Panc1 (cell line): ENCODE measurements around the gene CHEK2. TPM values are rescaled to one million over a fixed set of nuclear protein-coding genes. Genes with fewer than 3 reads are reported as not detected.

Experiments
- ATAC-seq: fragments of 200-7000 bp; cut with Tn5 transposase; 2 replicates; pipeline ENCODE4 v1.9.1; 2020; ENCODE audit warnings: mild to moderate bottlenecking, moderate library complexity
- BruUV-seq: library from RNA; stranded (reverse); fragments of 400-500 nt; replicated peaks from 2 replicates; lab custom pipeline; 2021; lab: Mats Ljungman, UMichigan
- CTCF ChIA-PET: fragments of 300-600 bp; sonication (Branson Sonifier 250); formaldehyde crosslinking; loops from one replicate; lab custom pipeline; 2022; ENCODE audit warnings: antibody characterized with exemption; lab: Charles Lee
- POLR2A ChIA-PET: fragments of 300-600 bp; sonication (Branson Sonifier 250); formaldehyde crosslinking; loops from one replicate; lab custom pipeline; 2022; ENCODE audit warnings: antibody characterized with exemption; lab: Charles Lee
- DNase-seq: peaks from one replicate; pipeline ENCODE4 v3.0.0-alpha.2; 2010; ENCODE audit warnings: low read depth, low spot score
- H3K27ac ChIP-seq: 2 replicates; pipeline ENCODE4 v1.5.1; 2011; ENCODE audit warnings: mild to moderate bottlenecking, low read length, inconsistent platforms
- H3K27me3 ChIP-seq: fragments of 200-500 bp; sonication (Bioruptor generic); 2 replicates; pipeline ENCODE4 v1.6.0; 2014; ENCODE audit warnings: low read length, inconsistent platforms; ENCODE audit not compliant: control insufficient read depth, insufficient read depth
- H3K36me3 ChIP-seq: fragments of 200-500 bp; sonication (Bioruptor generic); 2 replicates; pipeline ENCODE4 v1.5.1; 2014; ENCODE audit warnings: inconsistent platforms, mild to moderate bottlenecking, low read length, moderate library complexity; ENCODE audit not compliant: control insufficient read depth, insufficient read depth
- H3K4me1 ChIP-seq: 2 replicates; pipeline ENCODE4 v1.5.1; 2011; ENCODE audit warnings: inconsistent platforms, mild to moderate bottlenecking, low read length, moderate library complexity; ENCODE audit not compliant: control insufficient read depth, insufficient read depth
- H3K4me3 ChIP-seq, 2 experiments: 2 replicates each; pipeline ENCODE4 v1.5.1; 2011 to 2012; ENCODE audit warnings: low read depth in 2 of 2, low read length in 2 of 2, mild to moderate bottlenecking in 2 of 2, inconsistent platforms in 1 of 2, moderate library complexity in 1 of 2
- H3K9me3 ChIP-seq: fragments of 200-500 bp; sonication (Bioruptor generic); 2 replicates; pipeline ENCODE4 v1.5.1; 2014; ENCODE audit warnings: low read depth, mild to moderate bottlenecking, inconsistent platforms, low read length, moderate library complexity; ENCODE audit not compliant: control insufficient read depth, insufficient read depth
- CTCF ChIP-seq: fragments of 450-650 bp; IDR thresholded peaks from 2 replicates; pipeline ENCODE4 v1.5.1; 2017; ENCODE audit warnings: mild to moderate bottlenecking
- POLR2AphosphoS5 ChIP-seq: IDR thresholded peaks from 2 replicates; pipeline ENCODE4 v1.6.1; 2012; ENCODE audit warnings: mild to moderate bottlenecking, low read depth, low read length, moderate library complexity
- SIN3A ChIP-seq: IDR thresholded peaks from 2 replicates; pipeline ENCODE4 v1.6.1; 2012; ENCODE audit warnings: low read depth, mild to moderate bottlenecking, low read length, moderate library complexity, borderline replicate concordance; ENCODE audit not compliant: insufficient read depth
- TCF7L2 ChIP-seq: IDR thresholded peaks from 2 replicates; pipeline ENCODE4 v1.6.1; 2011; ENCODE audit warnings: mild to moderate bottlenecking, low read depth, low read length, inconsistent platforms
- in situ Hi-C: cut with HindIII; loops from 2 replicates; pipeline ENCODE4 v1.10.0; 2016; ENCODE audit warnings: low sequenced_read_pairs, low pct_unique_long_range_greater_than_20kb
- intact Hi-C: fragments of 100-400 bp; cut with micrococcal nuclease; formaldehyde crosslinking; loops from one replicate; pipeline ENCODE4 v1.10.0; 2022; ENCODE audit not compliant: unreplicated experiment
- total RNA-seq: library from RNA; stranded (reverse); gene quantifications from one replicate; pipeline ENCODE4 v1.2.1, GENCODE V29; 2021; ENCODE audit not compliant: unreplicated experiment
- TF ChIP-seq, protein P1 (sequence below), 2 experiments: IDR thresholded peaks; 2 replicates each; pipeline ENCODE4 v1.6.1; 2011 to 2012; ENCODE audit warnings: low read depth in 2 of 2, control low read depth in 1 of 2, low read length in 1 of 2, mild to moderate bottlenecking in 1 of 2, moderate library complexity in 1 of 2; ENCODE audit not compliant: insufficient read depth in 1 of 2

CHEK2 gene
- total RNA-seq, 1 experiment from 2014 or later: 29.5 TPM

GRCh38 chr22:28774378-28774777 lies 32.8 kb upstream of the CHEK2 start:
- H3K27me3 ChIP-seq: no peaks in the 10 kb centered on the region
- ATAC-seq (no peak), DNase-seq (no peak)
- intact Hi-C loops (no loop called here), in situ Hi-C loops (no loop called here)
- CTCF ChIA-PET: no interaction called here
- no peak overlapping the region for H3K27ac ChIP-seq
- no peaks in the 10 kb centered on the region for H3K4me1 ChIP-seq
- TF ChIP-seq, protein P1, sequence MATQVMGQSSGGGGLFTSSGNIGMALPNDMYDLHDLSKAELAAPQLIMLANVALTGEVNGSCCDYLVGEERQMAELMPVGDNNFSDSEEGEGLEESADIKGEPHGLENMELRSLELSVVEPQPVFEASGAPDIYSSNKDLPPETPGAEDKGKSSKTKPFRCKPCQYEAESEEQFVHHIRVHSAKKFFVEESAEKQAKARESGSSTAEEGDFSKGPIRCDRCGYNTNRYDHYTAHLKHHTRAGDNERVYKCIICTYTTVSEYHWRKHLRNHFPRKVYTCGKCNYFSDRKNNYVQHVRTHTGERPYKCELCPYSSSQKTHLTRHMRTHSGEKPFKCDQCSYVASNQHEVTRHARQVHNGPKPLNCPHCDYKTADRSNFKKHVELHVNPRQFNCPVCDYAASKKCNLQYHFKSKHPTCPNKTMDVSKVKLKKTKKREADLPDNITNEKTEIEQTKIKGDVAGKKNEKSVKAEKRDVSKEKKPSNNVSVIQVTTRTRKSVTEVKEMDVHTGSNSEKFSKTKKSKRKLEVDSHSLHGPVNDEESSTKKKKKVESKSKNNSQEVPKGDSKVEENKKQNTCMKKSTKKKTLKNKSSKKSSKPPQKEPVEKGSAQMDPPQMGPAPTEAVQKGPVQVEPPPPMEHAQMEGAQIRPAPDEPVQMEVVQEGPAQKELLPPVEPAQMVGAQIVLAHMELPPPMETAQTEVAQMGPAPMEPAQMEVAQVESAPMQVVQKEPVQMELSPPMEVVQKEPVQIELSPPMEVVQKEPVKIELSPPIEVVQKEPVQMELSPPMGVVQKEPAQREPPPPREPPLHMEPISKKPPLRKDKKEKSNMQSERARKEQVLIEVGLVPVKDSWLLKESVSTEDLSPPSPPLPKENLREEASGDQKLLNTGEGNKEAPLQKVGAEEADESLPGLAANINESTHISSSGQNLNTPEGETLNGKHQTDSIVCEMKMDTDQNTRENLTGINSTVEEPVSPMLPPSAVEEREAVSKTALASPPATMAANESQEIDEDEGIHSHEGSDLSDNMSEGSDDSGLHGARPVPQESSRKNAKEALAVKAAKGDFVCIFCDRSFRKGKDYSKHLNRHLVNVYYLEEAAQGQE (IDR thresholded peaks at IDR 0.05; ENCODE audit: insufficient read depth in 1 of 2, low read depth in 2 of 2, low read length in 1 of 2): no peak
- TF ChIP-seq SIN3A (no peak), TCF7L2 (no peak)
- H3K36me3 ChIP-seq: peaks cover 4% of the 10 kb centered on the region; the same call in 1 of the 2 replicates
- H3K4me3 ChIP-seq: no peak overlapping the region
- BruUV-seq: no TSS peak
- no peaks in the 10 kb centered on the region for H3K9me3 ChIP-seq
- POLR2A ChIA-PET: no interaction called here

GRCh38 chr22:28773461-28773867 lies 31.8 kb upstream of the CHEK2 start:
- ATAC-seq: peak; percentile 3; the same call in 1 of the 2 replicates
- in situ Hi-C loops (no loop called here), intact Hi-C loops (no loop called here)
- H3K27me3 ChIP-seq: no peaks in the 10 kb centered on the region
- TF ChIP-seq SIN3A (no peak), POLR2AphosphoS5 (no peak), TCF7L2 (no peak), CTCF (no peak)
- TF ChIP-seq, protein P1 (IDR thresholded peaks at IDR 0.05; ENCODE audit: insufficient read depth in 1 of 2, low read depth in 2 of 2, low read length in 1 of 2): no peak
- no peaks in the 10 kb centered on the region for H3K9me3 ChIP-seq
- no peaks in the 10 kb centered on the region for H3K4me1 ChIP-seq
- ChIA-PET POLR2A (interaction anchor here (0.5 kb wide), 1 partner anchor 153 kb away, joined by 6 read pairs; no protein-coding TSS in a partner anchor), CTCF (no interaction called here)
- TSS peak; percentile 88 for BruUV-seq
- peak overlapping the region; percentile 89 for H3K27ac ChIP-seq
- peak overlapping the region; percentile 77 to 79 for H3K4me3 ChIP-seq
- DNase-seq: no peak
- H3K36me3 ChIP-seq: peaks cover 4% of the 10 kb centered on the region; the same call in 1 of the 2 replicates
